Measurements from ENCODE around the gene IGF2BP2. TPM values are rescaled to one million over a fixed set of nuclear protein-coding genes. Genes with fewer than 3 reads are reported as not detected.

IGF2BP2 gene
- total and polyA plus RNA-seq, 3 experiments from 2014 or later = 0.42 TPM; not detected in 1

DNA sequence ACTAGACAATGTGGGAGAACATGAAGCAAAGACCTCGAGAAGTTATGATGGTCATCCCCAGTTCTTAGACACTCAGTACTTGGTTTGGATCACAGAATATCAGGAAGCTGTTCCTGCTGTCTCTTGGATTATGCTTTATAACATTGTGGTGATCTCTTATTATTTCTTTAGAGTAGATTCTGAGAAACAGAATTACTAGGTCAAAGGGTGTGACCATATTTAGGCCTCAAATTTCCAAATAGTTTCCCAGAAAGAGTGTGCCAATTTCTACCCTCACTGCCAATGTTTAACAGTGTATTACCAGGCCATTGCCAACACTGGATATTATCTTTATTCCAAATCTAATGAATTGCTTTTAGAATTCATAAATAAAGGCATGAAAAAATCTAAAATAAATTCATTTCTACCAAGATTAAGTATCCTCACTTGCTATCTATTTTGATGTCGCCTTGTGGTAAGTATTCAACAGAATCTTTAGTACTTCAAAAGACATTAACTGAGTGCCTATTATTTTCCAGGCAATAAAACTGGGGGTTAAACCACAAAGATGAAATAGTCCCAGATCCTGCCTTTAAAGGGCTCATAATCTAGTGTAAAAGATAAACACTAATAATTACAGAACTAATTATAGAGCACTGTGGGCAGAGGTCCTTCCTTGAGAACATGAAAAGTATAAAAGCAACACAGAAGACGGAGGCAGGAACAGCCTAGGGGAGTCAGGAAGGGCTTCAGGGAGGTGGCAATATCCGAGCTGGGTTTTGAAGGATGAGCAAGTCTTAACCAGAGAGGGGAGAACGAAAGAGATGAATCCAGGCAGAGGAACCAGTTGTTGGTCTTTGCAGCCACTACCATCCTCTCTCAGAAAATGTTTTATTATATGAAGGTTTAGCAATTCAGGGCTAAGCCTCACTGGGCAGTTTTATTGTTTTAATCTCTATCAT lies 86.8 kb downstream of the IGF2BP2 start:
- no peaks in the 10 kb centered on the region for H3K36me3 ChIP-seq (ENCODE audit: insufficient read depth, low read length)
- no peaks in the 10 kb centered on the region for H3K36me3 Mint-ChIP-seq
- CTCF ChIA-PET = no interaction called here

DNA sequence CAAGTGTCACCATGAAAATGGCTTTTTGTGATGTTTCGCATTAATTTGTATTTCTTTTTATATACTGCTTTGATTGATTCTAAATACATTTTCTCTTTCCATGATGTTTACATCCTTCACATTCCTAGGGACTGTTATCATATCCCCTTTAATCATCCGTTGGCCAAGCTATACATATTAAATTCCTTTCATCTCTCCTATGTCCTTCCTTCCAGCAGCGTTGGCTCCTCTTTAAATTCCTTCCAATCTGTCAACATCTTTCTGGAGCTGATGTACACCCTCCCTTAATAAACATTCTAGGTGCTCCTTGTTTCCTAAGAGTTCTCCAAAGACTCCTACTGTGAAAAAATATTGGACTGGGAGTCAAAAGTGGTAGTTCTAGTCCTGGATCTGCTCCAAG lies 87.8 kb downstream of the IGF2BP2 start:
- H3K36me3 ChIP-seq (ENCODE audit: insufficient read depth, low read length) = no peaks in the 10 kb centered on the region
- Mint-ChIP-seq H3K9me3 (no peaks in the 10 kb centered on the region), H3K4me1 (no peaks in the 10 kb centered on the region), H3K27ac (no peak overlapping the region), H3K4me3 (no peak overlapping the region), H3K27me3 (peaks cover 5 to 21% of the 10 kb centered on the region in 2 donors), H3K36me3 (no peaks in the 10 kb centered on the region)
- no peaks in the 10 kb centered on the region for H3K9me3 ChIP-seq (ENCODE audit: low read length)
- no peaks in the 10 kb centered on the region for H3K27me3 ChIP-seq (ENCODE audit: insufficient read depth, low read length, poor library complexity, severe bottlenecking)
- no peaks in the 10 kb centered on the region for H3K4me1 ChIP-seq (ENCODE audit: insufficient read depth, low read length)
- H3K27ac ChIP-seq (ENCODE audit: low read depth, low read length) = no peak overlapping the region
- ChIA-PET POLR2A (no interaction called here), CTCF (no interaction called here)
- no peak for DNase-seq
- no peak overlapping the region for H3K4me3 ChIP-seq (ENCODE audit: low read length)

More for the DNA sequence above, 86.8 kb downstream of the IGF2BP2 start:
- Mint-ChIP-seq H3K4me1 (no peaks in the 10 kb centered on the region), H3K27me3 (peaks cover 4 to 14% of the 10 kb centered on the region in 2 donors), H3K4me3 (no peak overlapping the region), H3K9me3 (no peaks in the 10 kb centered on the region), H3K27ac (no peak overlapping the region)
- DNase-seq = no peak
- H3K4me1 ChIP-seq (ENCODE audit: insufficient read depth, low read length) = no peaks in the 10 kb centered on the region
- H3K4me3 ChIP-seq (ENCODE audit: low read length) = no peak overlapping the region
- no peak overlapping the region for H3K27ac ChIP-seq (ENCODE audit: low read depth, low read length)
- POLR2A ChIA-PET = no interaction called here
- H3K9me3 ChIP-seq (ENCODE audit: low read length) = no peaks in the 10 kb centered on the region
- H3K27me3 ChIP-seq (ENCODE audit: insufficient read depth, low read length, poor library complexity, severe bottlenecking) = no peaks in the 10 kb centered on the region

DNA sequence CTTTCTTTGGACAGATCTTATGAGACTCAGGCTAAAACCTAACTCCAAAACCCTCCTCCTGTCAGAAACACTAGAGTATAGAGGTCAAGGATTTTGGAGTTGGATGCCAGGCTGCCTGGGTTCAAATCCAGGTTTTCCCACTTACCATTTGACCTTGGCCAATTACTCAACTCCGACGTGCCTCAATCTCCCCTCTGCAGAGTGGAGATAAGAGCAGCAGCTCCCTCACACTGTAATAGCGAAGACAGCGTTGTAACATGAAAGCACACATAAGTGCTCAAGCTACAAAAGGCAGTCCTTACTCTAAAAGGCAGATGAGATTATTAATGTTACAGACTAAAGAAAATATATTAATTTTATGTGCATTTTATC lies 90.1 kb downstream of the IGF2BP2 start:
- no peaks in the 10 kb centered on the region for H3K4me1 Mint-ChIP-seq
- ChIA-PET CTCF (no interaction called here), POLR2A (no interaction called here)
- no peaks in the 10 kb centered on the region for H3K4me1 ChIP-seq (ENCODE audit: insufficient read depth, low read length)
- peaks cover 4 to 21% of the 10 kb centered on the region in 2 donors for H3K27me3 Mint-ChIP-seq
- no peak overlapping the region for H3K27ac Mint-ChIP-seq
- no peaks in the 10 kb centered on the region for H3K9me3 ChIP-seq (ENCODE audit: low read length)
- peaks cover 0 to 2% (median 0%) of the 10 kb centered on the region in 5 donors for H3K9me3 Mint-ChIP-seq
- H3K36me3 Mint-ChIP-seq = no peaks in the 10 kb centered on the region
- no peak overlapping the region for H3K4me3 Mint-ChIP-seq
- no peak for DNase-seq
- no peaks in the 10 kb centered on the region for H3K27me3 ChIP-seq (ENCODE audit: insufficient read depth, low read length, poor library complexity, severe bottlenecking)
- H3K36me3 ChIP-seq (ENCODE audit: insufficient read depth, low read length) = no peaks in the 10 kb centered on the region
- no peak overlapping the region for H3K27ac ChIP-seq (ENCODE audit: low read depth, low read length)
- H3K4me3 ChIP-seq (ENCODE audit: low read length) = no peak overlapping the region

DNA sequence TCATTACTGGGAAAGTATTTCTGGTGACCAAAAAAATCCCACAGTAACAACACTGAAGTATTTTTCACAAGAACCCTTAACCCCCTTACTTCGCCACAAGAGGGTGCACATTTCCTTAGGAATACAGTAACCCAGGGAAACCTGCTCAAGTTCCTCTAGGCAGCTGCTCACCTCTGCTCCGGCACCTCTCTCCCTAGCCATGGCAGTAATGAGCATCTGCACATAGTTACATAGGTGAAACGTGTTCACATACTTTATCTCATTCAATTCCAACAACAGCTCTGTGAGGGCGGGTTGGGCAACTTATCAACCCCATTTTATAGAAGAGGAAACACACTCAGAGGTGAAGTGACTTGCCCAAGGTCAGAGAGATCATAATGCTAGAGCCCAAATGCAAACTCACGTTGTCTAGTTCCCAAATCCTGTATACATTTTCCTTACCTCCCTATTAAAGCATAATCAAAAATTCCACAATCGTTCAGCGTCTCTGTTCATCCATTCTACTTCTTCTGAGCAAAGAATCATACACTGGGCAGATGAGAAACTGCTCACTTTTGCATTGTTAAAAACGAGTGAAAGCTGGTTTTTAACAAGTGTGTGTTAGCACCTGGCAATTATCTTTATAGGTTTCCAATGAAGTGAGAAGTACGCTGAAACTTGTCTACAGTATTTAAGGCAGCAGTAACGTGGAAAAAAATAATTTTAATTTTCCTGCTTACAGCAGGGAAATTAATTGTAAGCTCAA lies 90.7 kb downstream of the IGF2BP2 start:
- ChIA-PET POLR2A (no interaction called here), CTCF (no interaction called here)
- H3K27ac ChIP-seq (ENCODE audit: low read depth, low read length) = no peak overlapping the region
- DNase-seq = no peak
- H3K4me1 Mint-ChIP-seq = no peaks in the 10 kb centered on the region
- no peak overlapping the region for H3K27ac Mint-ChIP-seq
- H3K9me3 ChIP-seq (ENCODE audit: low read length) = no peaks in the 10 kb centered on the region
- no peak overlapping the region for H3K4me3 ChIP-seq (ENCODE audit: low read length)
- no peaks in the 10 kb centered on the region for H3K36me3 Mint-ChIP-seq
- no peaks in the 10 kb centered on the region for H3K4me1 ChIP-seq (ENCODE audit: insufficient read depth, low read length)
- peaks cover 0 to 2% (median 0%) of the 10 kb centered on the region in 5 donors for H3K9me3 Mint-ChIP-seq
- no peaks in the 10 kb centered on the region for H3K27me3 ChIP-seq (ENCODE audit: insufficient read depth, low read length, poor library complexity, severe bottlenecking)
- H3K36me3 ChIP-seq (ENCODE audit: insufficient read depth, low read length) = no peaks in the 10 kb centered on the region
- peaks cover 4 to 21% of the 10 kb centered on the region in 2 donors for H3K27me3 Mint-ChIP-seq
- no peak overlapping the region for H3K4me3 Mint-ChIP-seq

DNA sequence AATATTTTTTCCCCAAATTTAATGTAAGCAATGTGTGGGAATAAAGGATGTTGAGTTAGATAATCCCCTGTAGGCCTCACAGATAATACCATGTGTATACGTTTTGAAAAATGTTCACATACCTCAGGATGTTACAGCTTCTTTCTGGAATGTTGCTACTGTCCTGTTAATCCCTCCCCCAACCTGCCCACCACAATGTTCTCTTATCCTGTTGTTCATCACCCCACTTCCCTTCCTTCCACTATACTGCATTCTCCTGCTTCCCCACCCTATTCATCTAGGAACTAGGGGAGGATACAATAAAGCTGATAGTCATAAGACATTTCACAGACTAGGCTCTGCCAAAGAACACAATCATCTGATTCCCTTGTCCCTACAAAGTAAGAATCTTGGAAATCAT lies 92.1 kb downstream of the IGF2BP2 start:
- ChIA-PET POLR2A (no interaction called here), CTCF (no interaction called here)
- Histone ChIP-seq H3K4me1 (ENCODE audit: insufficient read depth, low read length) (no peaks in the 10 kb centered on the region), H3K36me3 (ENCODE audit: insufficient read depth, low read length) (no peaks in the 10 kb centered on the region), H3K27me3 (ENCODE audit: insufficient read depth, low read length, poor library complexity, severe bottlenecking) (no peaks in the 10 kb centered on the region), H3K9me3 (ENCODE audit: low read length) (no peaks in the 10 kb centered on the region), H3K27ac (ENCODE audit: low read depth, low read length) (no peak overlapping the region), H3K4me3 (ENCODE audit: low read length) (no peak overlapping the region)
- no peaks in the 10 kb centered on the region for H3K4me1 Mint-ChIP-seq
- no peak overlapping the region for H3K4me3 Mint-ChIP-seq
- no peak overlapping the region for H3K27ac Mint-ChIP-seq
- no peaks in the 10 kb centered on the region for H3K36me3 Mint-ChIP-seq
- peaks cover 4 to 21% of the 10 kb centered on the region in 2 donors for H3K27me3 Mint-ChIP-seq
- H3K9me3 Mint-ChIP-seq = peaks cover 0 to 2% (median 0%) of the 10 kb centered on the region in 5 donors
- DNase-seq = no peak

DNA sequence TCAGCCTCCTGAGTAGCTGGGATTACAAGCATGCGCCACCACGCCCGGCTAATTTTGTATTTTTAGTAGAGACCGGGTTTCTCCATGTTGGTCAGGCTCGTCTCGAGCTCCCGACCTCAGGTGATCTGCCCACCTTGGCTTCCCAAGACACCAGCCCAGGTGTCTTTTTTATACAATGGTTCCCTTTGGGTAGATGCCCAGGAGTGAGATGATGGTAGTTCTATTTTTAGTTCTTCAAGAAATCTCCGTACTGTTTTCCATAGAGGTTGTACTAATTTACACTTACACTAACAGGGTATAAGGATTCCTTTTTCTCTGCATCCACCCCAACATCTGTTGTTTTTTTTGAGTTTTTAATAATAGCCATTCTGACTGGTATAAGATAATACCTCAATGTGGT lies 94.3 kb downstream of the IGF2BP2 start:
- H3K27me3 ChIP-seq (ENCODE audit: insufficient read depth, low read length, poor library complexity, severe bottlenecking) = no peaks in the 10 kb centered on the region
- no peak for DNase-seq
- H3K9me3 Mint-ChIP-seq = peaks cover 0 to 2% (median 0%) of the 10 kb centered on the region in 5 donors
- peaks cover 4 to 21% of the 10 kb centered on the region in 2 donors for H3K27me3 Mint-ChIP-seq
- H3K36me3 ChIP-seq (ENCODE audit: insufficient read depth, low read length) = no peaks in the 10 kb centered on the region
- no peaks in the 10 kb centered on the region for H3K4me1 ChIP-seq (ENCODE audit: insufficient read depth, low read length)
- H3K27ac Mint-ChIP-seq = no peak overlapping the region
- no peaks in the 10 kb centered on the region for H3K36me3 Mint-ChIP-seq
- H3K4me3 Mint-ChIP-seq = no peak overlapping the region
- H3K4me3 ChIP-seq (ENCODE audit: low read length) = no peak overlapping the region
- H3K4me1 Mint-ChIP-seq = no peaks in the 10 kb centered on the region
- no peaks in the 10 kb centered on the region for H3K9me3 ChIP-seq (ENCODE audit: low read length)
- no peak overlapping the region for H3K27ac ChIP-seq (ENCODE audit: low read depth, low read length)
- ChIA-PET POLR2A (no interaction called here), CTCF (no interaction called here)

DNA sequence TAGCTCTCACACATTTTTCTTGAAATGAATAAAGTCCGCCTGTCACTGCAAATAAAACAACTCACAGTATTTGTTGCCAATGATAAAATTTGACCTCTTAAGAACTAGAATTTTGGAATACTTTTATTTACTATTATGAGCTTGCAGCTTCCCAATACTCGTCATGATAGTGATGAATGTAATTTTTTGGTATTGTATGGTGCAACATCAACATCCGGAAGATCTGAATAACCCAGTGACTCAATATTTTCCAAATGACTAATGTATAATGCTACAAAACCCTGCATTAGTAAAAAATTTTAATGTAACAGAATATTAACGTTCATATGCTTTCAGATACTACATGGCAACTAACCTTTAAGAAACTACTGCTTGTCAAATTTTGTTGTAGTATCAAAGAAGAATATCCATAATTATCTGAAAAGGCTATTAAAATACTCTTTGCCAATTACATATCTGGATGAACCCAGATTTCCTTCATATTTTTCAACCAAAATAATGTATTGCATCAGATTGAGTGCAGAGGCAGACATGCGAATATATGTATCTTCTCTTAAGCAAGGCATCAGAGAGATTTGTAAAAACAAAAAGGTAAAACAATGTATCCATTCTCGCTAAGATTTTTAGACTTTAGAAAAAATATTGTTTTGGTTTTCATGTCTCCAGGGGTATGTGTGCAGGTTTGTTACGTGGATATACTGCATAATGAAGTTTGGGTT lies 95.3 kb downstream of the IGF2BP2 start:
- no peak for DNase-seq
- Mint-ChIP-seq H3K9me3 (peaks cover 0 to 2% (median 0%) of the 10 kb centered on the region in 5 donors), H3K27me3 (peaks cover 4 to 25% of the 10 kb centered on the region in 2 donors), H3K4me1 (no peaks in the 10 kb centered on the region), H3K27ac (no peak overlapping the region), H3K36me3 (no peaks in the 10 kb centered on the region), H3K4me3 (no peak overlapping the region)
- Histone ChIP-seq H3K4me3 (ENCODE audit: low read length) (no peak overlapping the region), H3K9me3 (ENCODE audit: low read length) (no peaks in the 10 kb centered on the region), H3K27ac (ENCODE audit: low read depth, low read length) (no peak overlapping the region), H3K4me1 (ENCODE audit: insufficient read depth, low read length) (no peaks in the 10 kb centered on the region), H3K36me3 (ENCODE audit: insufficient read depth, low read length) (no peaks in the 10 kb centered on the region), H3K27me3 (ENCODE audit: insufficient read depth, low read length, poor library complexity, severe bottlenecking) (no peaks in the 10 kb centered on the region)
- CTCF ChIA-PET = no interaction called here
- POLR2A ChIA-PET = no interaction called here
